HAP-1 (cell line): ENCODE measurements around the gene MT2A.
"Not testable (repeated sequence)": the region's sequence is repeated elsewhere in the genome, so short reads cannot be mapped to it uniquely, and the experiment has no call there.

Experiments
- DNase-seq, 2 experiments: peaks; one replicate each; pipeline ENCODE4 v3.0.0-alpha.2; 2016 to 2020; ENCODE audit warnings: low spot score in 2 of 2
- H3K27me3 ChIP-seq: fragments of 250-450 bp; sonication (Bioruptor Pico); 2 replicates; pipeline ENCODE4 v1.5.1; 2020; ENCODE audit warnings: low read depth, mild to moderate bottlenecking, moderate library complexity
- H3K36me3 ChIP-seq: fragments of 250-450 bp; sonication (Bioruptor Pico); replicated peaks from 2 replicates; pipeline ENCODE4 v1.5.1; 2020; ENCODE audit warnings: mild to moderate bottlenecking
- H3K4me1 ChIP-seq: fragments of 250-450 bp; sonication (Bioruptor Pico); 2 replicates; pipeline ENCODE4 v1.5.1; 2020; ENCODE audit warnings: mild to moderate bottlenecking
- H3K4me3 ChIP-seq: fragments of 250-450 bp; sonication (Bioruptor Pico); 2 replicates; pipeline ENCODE4 v1.5.1; 2020; ENCODE audit warnings: mild to moderate bottlenecking, moderate library complexity
- H3K9me3 ChIP-seq: fragments of 250-450 bp; sonication (Bioruptor Pico); 2 replicates; pipeline ENCODE4 v1.5.1; 2020; ENCODE audit warnings: mild to moderate bottlenecking, moderate library complexity
- in situ Hi-C: fragments of 300-500 bp; cut with MboI; formaldehyde crosslinking; loops from 3 replicates; pipeline ENCODE4 v1.14.3; 2020; ENCODE audit warnings: low sequenced_read_pairs, inconsistent platforms, mixed read lengths

The MT2A gene

DNA sequence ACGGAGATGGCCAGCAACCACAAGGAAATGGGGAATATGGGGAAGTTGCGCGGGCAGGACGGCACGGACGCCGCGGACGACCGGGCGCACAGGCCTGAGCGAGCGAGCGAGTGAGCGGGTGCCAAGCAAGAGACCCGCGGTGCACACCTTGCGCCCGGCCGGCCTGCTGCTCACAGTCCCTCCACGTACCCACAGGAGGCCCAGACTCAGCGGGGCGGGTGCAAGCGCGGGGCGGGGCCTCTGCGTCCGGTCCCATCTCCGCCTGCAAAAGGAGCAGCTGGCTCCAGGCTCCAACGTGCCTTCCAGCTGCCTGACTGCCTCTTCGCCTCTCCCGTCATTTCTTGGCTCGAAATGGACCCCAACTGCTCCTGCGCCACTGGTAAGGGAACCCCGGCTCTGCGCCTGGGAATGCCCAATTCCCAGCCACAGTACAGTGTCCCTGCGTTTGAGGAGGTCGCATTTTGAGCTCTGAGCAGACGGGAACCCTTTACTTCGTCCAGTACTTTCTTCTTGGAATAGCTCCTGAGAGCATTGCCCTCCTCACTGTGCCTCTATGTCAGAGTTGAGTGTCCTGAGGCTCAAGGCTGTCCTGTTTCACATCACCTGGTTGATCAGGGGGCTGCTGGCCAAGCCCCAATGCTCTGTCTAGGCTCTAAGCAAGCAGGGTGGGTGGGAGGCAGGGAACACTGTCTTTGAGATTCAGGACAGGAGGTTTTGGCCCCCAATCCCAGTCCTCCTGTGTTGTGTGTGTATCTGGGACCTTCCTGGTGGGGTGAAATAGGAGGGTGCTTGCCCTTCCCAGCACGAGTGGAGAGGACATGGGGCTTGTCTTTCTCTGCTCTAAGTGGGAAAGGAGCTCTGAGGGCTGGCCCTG is 9.1 kb downstream of the MT2A start:
- no peaks in the 10 kb centered on the region for H3K9me3 ChIP-seq
- no peak overlapping the region for H3K4me3 ChIP-seq
- DNase-seq: no peak
- peaks cover 21% of the 10 kb centered on the region for H3K4me1 ChIP-seq
- H3K36me3 ChIP-seq: no peaks in the 10 kb centered on the region
- in situ Hi-C loops: no loop called here
- H3K27me3 ChIP-seq: no peaks in the 10 kb centered on the region

DNA sequence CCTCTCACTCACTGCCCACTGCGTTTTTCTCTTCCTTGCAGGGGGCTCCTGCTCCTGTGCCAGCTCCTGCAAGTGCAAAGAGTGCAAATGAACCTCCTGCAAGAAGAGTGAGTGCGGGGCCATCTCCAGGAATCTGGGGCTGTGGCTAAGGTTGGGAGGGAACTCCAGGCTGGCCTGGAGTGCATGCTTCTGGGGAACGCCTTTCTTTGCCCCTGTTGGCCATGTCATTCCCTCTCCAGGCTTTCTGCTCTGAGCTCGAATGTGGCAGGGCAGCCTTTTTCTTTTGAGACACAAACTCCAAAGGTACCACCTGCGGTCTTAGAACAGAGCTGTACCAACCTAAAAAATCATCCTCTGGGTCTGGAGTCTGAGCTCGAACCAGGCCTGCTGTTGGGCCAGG is 9.8 kb downstream of the MT2A start:
- peaks cover 28% of the 10 kb centered on the region for H3K4me1 ChIP-seq
- no peaks in the 10 kb centered on the region for H3K9me3 ChIP-seq
- no peak overlapping the region for H3K4me3 ChIP-seq
- no peaks in the 10 kb centered on the region for H3K36me3 ChIP-seq
- in situ Hi-C loops: no loop called here
- H3K27me3 ChIP-seq: no peaks in the 10 kb centered on the region
- DNase-seq: no peak

DNA sequence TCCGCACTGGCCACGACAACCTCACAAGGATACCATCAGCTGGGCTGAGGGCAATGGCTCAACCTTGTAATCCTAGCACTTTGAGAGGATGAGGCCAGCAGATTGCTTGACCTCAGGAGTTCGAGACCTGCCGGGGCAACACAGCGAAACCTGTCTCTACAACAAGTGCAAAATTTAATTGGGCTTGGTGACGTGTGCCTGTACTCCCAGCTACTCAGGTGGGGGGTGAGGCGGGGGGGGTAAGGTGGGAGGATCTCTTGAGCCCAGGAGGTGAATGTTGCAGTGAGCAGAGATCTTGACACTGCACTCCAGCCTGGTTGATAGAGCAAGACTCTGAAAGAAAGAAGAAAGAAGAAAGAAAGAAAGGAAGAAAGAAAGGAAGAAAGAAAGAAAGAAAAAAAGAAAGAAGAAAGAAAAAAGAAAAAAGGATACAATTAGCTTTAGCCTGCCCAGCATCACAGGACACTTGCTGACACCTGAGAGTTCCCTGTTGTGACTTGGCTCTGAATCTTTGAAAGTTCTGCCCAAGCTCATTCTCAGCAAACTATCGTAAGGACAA is 12.0 kb downstream of the MT2A start:
- H3K4me3 ChIP-seq: no peak overlapping the region
- H3K9me3 ChIP-seq: no peaks in the 10 kb centered on the region
- H3K4me1 ChIP-seq: peaks cover 40% of the 10 kb centered on the region
- in situ Hi-C loops: no loop called here
- no peaks in the 10 kb centered on the region for H3K27me3 ChIP-seq
- no peaks in the 10 kb centered on the region for H3K36me3 ChIP-seq
- DNase-seq: no peak

DNA sequence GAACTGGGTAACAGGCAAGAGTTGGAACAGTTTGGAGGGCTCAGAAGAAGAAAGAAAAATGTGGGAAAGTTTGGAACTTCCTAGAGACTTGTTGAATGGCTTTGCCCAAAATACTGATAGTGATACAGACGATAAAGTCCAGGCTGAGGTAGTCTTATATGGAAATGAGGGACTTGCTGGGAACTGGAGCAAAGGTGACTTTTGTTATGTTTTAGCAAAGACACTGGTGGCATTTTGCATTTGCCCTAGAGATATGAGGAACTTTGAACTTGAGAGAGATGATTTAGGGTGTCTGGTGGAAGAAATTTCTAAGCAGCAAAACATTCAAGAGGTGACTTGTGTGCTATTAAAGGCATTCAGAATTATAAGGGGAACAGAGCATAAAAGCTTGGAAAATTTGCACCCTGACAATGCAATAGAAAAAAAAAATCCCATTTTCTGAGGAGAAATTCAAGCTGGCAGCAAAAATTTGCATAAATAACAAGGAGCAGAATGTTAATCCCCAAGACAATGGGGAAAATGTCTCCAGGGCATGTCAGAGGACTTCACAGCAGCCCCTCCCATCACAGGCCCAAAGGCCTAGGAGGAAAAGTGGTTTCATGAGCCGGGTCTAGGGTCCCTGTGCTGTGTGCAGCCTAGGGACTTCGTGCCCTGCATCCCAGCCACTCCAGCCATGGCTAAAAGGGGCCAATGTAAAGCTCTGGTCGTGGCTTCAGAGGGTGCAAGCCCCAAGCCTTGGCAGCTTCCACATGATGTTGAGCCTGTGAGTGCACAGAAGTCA is 13.5 kb downstream of the MT2A start:
- H3K27me3 ChIP-seq, H3K36me3 ChIP-seq, H3K4me3 ChIP-seq, H3K9me3 ChIP-seq, in situ Hi-C loops: not testable (repeated sequence)
- H3K4me1 ChIP-seq: peaks cover 41% of the 10 kb centered on the region
- DNase-seq: peak; percentile 87 to 89

DNA sequence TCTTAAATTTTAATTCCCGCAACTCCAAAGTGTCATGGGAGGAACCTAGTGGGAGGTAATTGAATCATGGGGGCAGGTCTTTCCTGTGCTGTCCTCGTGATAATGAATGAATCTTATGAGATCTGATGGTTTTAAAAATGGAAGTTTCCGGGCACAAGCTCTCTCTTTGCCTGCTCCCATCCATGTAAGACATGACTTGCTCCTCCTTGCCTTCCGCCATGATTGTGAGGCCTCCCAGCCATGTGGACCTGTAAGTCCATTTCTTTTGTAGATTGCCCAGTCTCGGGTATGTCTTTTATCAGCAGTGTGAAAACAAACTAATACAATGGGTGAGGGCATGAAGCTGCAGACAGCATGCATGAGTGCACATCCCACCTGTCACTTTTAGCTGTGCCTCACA is 14.8 kb downstream of the MT2A start:
- in situ Hi-C loops, DNase-seq, H3K4me3 ChIP-seq, H3K9me3 ChIP-seq, H3K27me3 ChIP-seq, H3K36me3 ChIP-seq: not testable (repeated sequence)
- H3K4me1 ChIP-seq: peaks cover 47% of the 10 kb centered on the region

DNA sequence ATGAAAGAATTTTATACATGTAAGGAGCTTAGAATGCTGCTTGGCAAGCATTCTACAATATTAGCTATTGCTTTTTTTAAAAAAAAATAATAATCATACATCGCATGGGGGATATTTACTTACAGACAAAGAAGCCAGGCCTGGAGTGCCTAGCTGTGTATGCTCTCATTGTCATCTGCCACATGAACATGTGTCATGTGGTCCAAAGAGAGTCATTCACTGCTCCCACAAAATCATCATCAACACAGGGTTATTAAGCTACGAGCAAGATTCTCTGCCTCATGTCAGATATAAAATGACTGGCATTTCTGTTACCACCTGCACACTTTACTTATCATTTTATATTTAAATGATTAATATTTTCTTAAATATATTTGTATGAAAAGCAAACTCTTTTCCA is 15.3 kb downstream of the MT2A start:
- Histone ChIP-seq H3K36me3 (no peaks in the 10 kb centered on the region), H3K27me3 (no peaks in the 10 kb centered on the region), H3K4me1 (peaks cover 47% of the 10 kb centered on the region), H3K9me3 (no peaks in the 10 kb centered on the region), H3K4me3 (no peak overlapping the region)
- in situ Hi-C loops: no loop called here
- no peak for DNase-seq

DNA sequence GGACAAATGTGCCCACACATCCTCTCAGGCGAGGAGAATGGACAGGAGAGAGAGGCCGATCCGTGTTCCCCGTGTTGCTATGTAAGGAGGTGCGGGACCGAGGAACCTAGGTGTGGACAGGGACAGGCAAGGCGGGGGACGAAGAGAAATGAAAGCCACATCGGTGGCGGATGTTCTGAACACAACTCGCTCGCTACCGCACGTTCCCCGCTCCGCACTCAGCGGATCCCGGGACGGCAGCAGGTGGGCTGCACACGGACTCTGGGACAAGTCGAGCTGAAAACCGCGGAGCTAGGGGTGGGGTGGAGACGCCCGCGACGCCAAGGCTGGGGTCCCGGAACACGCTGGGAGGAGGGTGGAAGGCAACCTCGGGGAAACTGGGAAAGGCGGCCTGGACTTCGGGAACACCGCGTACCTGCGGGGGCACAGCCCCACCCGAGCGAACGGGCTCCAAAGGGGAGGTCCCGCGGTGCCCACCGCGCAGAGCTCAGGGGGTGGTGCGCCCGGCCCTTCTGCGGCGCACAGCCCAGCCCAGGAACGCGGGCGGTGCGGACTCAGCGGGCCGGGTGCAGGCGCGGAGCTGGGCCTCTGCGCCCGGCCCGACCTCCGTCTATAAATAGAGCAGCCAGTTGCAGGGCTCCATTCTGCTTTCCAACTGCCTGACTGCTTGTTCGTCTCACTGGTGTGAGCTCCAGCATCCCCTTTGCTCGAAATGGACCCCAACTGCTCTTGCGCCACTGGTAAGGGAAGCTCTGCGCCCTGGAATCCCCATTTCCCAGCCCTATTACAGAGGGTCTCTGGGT is 17.0 kb downstream of the MT2A start, which contains the start of gene MT1E:
MT1E (plus strand) TSS at position 642 of the 803 bp plus-strand sequence; CDS start at position 713, 71 bp downstream.
- in situ Hi-C loops: no loop called here
- no peaks in the 10 kb centered on the region for H3K27me3 ChIP-seq
- H3K9me3 ChIP-seq: no peaks in the 10 kb centered on the region
- DNase-seq: peak; percentile 79 to 87
- no peaks in the 10 kb centered on the region for H3K36me3 ChIP-seq
- peaks cover 47% of the 10 kb centered on the region for H3K4me1 ChIP-seq
- peak within 1 kb of the TSS; percentile 43 for H3K4me3 ChIP-seq

DNA sequence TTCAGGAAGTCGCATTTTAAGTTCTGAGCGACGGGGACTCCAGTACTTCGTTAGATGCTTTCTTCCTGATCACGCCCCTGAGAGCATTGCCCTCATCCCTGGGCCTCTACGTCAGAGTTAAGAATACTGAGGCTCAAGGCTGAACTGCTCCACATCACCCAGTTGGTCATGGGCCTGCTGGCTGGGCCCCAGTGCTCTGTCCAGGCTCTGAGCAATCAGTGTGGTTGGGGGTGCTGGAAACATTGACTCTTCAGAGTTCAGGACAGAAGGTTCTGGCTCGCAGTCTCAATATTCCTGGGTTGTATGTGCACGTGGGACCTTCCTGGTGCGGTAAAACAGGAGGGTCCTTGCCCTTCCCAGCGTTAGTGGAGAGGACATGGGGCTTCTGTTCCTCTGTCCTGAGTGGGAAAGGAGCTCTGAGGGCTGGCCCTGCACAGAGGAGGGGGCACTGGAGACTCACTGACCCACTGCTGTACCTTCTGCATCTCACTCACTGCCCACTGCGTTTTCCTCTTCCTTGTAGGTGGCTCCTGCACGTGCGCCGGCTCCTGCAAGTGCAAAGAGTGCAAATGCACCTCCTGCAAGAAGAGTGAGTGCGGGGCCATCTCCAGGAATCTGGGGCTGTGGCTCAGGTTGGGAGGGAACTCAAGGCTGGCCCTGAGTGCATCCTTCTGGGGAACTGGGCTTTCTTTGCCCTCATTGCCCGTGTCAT is 17.7 kb downstream of the MT2A start:
- no peaks in the 10 kb centered on the region for H3K9me3 ChIP-seq
- in situ Hi-C loops: no loop called here
- H3K27me3 ChIP-seq: no peaks in the 10 kb centered on the region
- DNase-seq: no peak
- H3K36me3 ChIP-seq: no peaks in the 10 kb centered on the region
- H3K4me3 ChIP-seq: peak overlapping the region; percentile 43
- peaks cover 41% of the 10 kb centered on the region for H3K4me1 ChIP-seq

DNA sequence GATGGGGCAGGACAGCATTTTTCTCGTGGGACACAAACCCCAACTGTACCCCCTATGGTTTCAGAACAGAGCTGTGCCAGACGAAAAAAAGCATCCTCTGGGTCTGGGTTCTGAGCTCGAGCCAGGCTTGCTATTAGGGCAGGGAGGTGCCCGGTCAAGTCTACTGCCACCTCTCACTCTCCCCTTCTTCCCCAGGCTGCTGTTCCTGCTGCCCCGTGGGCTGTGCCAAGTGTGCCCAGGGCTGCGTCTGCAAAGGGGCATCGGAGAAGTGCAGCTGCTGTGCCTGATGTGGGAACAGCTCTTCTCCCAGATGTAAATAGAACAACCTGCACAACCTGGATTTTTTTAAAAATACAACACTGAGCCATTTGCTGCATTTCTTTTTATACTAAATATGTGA is 18.3 kb downstream of the MT2A start:
- H3K27me3 ChIP-seq: no peaks in the 10 kb centered on the region

DNA sequence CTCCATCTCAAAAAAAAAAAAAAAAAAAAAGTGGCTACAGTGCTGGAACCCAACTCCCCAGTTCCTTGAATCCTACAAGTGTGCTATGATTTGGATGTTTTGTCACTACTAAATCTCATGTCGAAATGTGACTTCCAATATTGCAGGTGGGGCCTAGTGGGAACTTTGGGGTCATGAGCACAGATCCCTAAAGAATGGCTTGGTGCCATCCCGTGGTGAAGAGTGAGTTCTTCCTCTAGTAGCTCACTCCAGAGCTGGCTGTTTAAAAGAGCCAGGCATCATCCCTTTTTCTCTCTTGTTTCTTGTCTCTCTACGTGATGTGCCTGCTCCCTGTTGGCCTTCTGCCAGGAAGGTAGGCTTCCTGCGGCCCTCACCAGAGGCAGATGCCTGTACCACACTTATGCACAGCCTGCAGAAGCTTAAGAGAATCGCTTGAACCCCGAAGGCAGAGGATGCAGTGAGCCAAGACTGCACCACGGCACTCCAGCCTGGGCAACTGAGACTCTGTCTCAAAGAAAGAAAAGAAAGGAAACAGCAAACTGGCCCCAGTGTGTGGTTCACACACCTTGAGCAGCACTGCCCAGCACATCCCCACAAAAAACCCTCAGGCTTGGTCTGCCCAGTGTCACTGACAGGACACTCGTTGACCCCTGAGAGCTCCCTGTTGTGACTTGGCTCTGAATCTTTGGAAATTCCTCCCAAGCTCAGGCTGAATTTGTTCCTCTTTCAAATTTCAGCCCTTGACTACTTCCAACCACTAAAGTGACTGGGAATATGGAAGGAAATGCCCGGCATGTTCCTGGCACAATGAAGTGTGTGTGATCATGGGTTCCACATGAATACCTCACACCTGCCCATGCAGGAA is 20.3 kb downstream of the MT2A start:
- peaks cover 33% of the 10 kb centered on the region for H3K4me1 ChIP-seq

More for the DNA sequence above, 18.3 kb downstream of the MT2A start:
- no peak for DNase-seq
- Histone ChIP-seq H3K4me1 (peaks cover 38% of the 10 kb centered on the region), H3K4me3 (peak overlapping the region; percentile 43), H3K36me3 (no peaks in the 10 kb centered on the region), H3K9me3 (no peaks in the 10 kb centered on the region)
- in situ Hi-C loops: no loop called here

DNA sequence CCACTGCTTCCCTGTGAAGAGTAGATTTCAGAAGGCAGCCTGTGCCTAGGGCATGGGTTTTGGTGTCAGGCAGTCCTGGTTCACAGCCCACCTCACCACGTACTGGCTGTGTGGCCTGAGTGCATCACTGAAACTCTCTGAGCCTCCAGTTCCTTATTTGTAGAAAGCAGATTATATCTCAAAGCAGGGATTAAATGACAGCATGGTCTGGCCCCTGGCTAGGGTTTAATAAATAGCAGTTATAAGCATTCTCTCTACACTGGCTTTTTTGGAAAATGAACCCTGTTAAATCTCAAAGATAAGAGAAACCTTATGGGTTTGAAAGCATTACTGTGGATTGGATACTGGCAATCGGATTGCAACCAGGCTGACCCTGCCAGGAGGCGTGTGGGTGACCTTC is 21.1 kb downstream of the MT2A start:
- H3K4me1 ChIP-seq: peaks cover 31% of the 10 kb centered on the region
- H3K4me3 ChIP-seq: no peak overlapping the region
- no peaks in the 10 kb centered on the region for H3K36me3 ChIP-seq
- DNase-seq: no peak
- no peaks in the 10 kb centered on the region for H3K27me3 ChIP-seq
- no peaks in the 10 kb centered on the region for H3K9me3 ChIP-seq
- in situ Hi-C loops: no loop called here

More for the DNA sequence above, 20.3 kb downstream of the MT2A start:
- H3K9me3 ChIP-seq: no peaks in the 10 kb centered on the region
- no peaks in the 10 kb centered on the region for H3K27me3 ChIP-seq
- no peak overlapping the region for H3K4me3 ChIP-seq
- no peaks in the 10 kb centered on the region for H3K36me3 ChIP-seq
- in situ Hi-C loops: no loop called here
- DNase-seq: no peak

DNA sequence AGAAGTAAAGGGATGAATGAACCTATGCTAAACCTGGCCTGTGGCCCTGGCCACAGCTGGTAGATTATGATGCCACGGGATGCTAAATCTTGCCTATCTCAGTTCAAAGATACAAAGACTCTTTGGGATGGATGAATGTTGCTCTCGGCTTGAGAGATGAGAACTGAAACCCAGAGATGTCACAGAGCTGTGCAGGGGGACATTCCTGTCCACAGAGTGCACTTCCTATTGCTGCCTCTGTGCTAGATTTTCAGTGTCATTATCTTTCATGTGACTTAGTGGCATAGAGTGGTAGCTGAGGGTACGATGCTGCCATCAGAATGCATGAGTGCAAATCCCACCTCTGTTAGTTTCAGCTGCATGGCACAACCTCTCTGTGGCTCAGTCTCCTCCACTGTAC is 21.8 kb downstream of the MT2A start:
- Histone ChIP-seq H3K4me3 (no peak overlapping the region), H3K9me3 (no peaks in the 10 kb centered on the region), H3K36me3 (no peaks in the 10 kb centered on the region), H3K27me3 (no peaks in the 10 kb centered on the region), H3K4me1 (peaks cover 25% of the 10 kb centered on the region)
- in situ Hi-C loops: no loop called here
- DNase-seq: no peak
